GM19328 (cell line): ENCODE measurements around the gene CPLANE2.
"Not testable (repeated sequence)": the region's sequence is repeated elsewhere in the genome, so short reads cannot be mapped to it uniquely, and the experiment has no call there.

Experiments used
- ATAC-seq: cut with Tn5 transposase; IDR thresholded peaks from one replicate; pipeline ENCODE4 v1.9.1; 2021; ENCODE audit warnings: mild to moderate bottlenecking, moderate library complexity; ENCODE audit not compliant: unreplicated experiment

CPLANE2 gene

GRCh38 chr1:16210581-16210980, 26.4 kb downstream of the CPLANE2 start:
- no peak for ATAC-seq

GRCh38 chr1:16209847-16210407, 27.1 kb downstream of the CPLANE2 start:
- no peak for ATAC-seq

GRCh38 chr1:16209132-16209846, 27.7 kb downstream of the CPLANE2 start:
- ATAC-seq, result no peak

GRCh38 chr1:16208270-16208987, 28.6 kb downstream of the CPLANE2 start:
- no peak for ATAC-seq

GRCh38 chr1:16207318-16208269, 29.4 kb downstream of the CPLANE2 start:
- ATAC-seq, result no peak

- ATAC-seq, result peak; percentile 75
Observed at GRCh38 chr1:16206547-16207317, 30.3 kb downstream of the CPLANE2 start.

- no peak for ATAC-seq
Observed at GRCh38 chr1:16205891-16206546, 31.0 kb downstream of the CPLANE2 start.

GRCh38 chr1:16205334-16205671, 31.7 kb downstream of the CPLANE2 start:
- ATAC-seq, result no peak

- ATAC-seq, result no peak
Observed at GRCh38 chr1:16204634-16205333, 32.2 kb downstream of the CPLANE2 start.

- no peak for ATAC-seq
Observed at GRCh38 chr1:16204216-16204615, 32.8 kb downstream of the CPLANE2 start.

- ATAC-seq, result no peak
Observed at GRCh38 chr1:16203550-16203949, 33.4 kb downstream of the CPLANE2 start.

GRCh38 chr1:16202281-16203210, 34.4 kb downstream of the CPLANE2 start:
- ATAC-seq, result no peak

- ATAC-seq, result no peak
Observed at GRCh38 chr1:16199700-16200099, 37.3 kb downstream of the CPLANE2 start.

- no peak for ATAC-seq
Observed at GRCh38 chr1:16199157-16199501, 37.9 kb downstream of the CPLANE2 start.

- no peak for ATAC-seq
Observed at GRCh38 chr1:16198444-16199156, 38.4 kb downstream of the CPLANE2 start.

- no peak for ATAC-seq
Observed at GRCh38 chr1:16196874-16197273, 40.1 kb downstream of the CPLANE2 start.

GRCh38 chr1:16196139-16196538, 40.8 kb downstream of the CPLANE2 start:
- not testable (repeated sequence) for ATAC-seq

GRCh38 chr1:16195518-16195905, 41.5 kb downstream of the CPLANE2 start:
- ATAC-seq, result no peak
